Tibial nerve (tissue), 3 donors: ENCODE results near the gene TXLNG.

ENCODE experiments used
- POLR2A ChIP-seq, 2 donors: fragments of 450-650 bp; IDR thresholded peaks; one replicate each; pipeline ENCODE4 v1.6.1; 2017; ENCODE audit warnings: antibody characterized with exemption in 2 of 2, mild to moderate bottlenecking in 2 of 2, moderate library complexity in 2 of 2
- TF ChIP-seq, protein P1 (sequence below), 5 experiments: fragments of 200-600 bp in 3 of 5; fragments of 450-650 bp in 2 of 5; sonication (generic) in 3 of 5; IDR thresholded peaks; one replicate each; pipeline ENCODE4 v1.5.1; 2016 to 2019; ENCODE audit warnings: antibody characterized with exemption in 5 of 5, mild to moderate bottlenecking in 3 of 5, moderate library complexity in 2 of 5

DNA sequence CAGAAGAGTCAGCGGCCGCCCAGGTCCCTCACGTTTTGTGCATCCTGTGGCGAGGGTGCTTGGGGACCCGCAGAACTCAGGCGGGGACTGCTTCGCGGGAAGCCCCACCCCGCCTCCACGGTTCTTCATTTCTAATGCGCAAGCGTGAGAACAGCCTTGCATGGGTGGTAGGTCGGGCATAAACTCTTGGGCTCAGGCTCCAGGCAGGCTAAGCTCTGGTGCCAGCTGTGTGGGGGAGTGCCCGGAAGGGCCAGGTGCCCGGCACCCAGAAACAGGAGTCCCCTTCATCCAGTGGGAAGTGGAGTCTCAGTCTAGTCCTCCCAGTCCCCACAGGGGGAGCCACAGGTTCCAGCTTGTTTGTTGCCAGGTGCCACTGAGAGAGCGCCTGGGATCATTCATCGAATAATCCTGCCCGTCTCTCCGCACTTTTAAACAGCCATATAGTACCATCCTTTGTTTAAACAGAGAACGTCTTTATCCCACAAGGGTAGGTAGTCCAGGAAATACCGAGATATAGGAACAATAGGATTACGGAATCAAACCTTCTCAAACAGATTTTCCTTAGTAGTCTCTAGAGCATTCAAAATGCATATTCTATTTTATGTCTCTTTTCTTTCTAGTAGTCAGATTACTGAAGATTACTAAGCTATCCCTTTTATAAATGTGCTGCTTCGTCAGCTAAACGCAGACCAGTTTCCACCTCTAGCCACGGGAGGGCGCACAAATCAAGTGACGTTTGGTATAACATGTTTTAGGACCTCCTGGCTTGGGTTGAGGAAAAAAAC, 96.6 kb downstream of the TXLNG start:
- TF ChIP-seq, protein P1, sequence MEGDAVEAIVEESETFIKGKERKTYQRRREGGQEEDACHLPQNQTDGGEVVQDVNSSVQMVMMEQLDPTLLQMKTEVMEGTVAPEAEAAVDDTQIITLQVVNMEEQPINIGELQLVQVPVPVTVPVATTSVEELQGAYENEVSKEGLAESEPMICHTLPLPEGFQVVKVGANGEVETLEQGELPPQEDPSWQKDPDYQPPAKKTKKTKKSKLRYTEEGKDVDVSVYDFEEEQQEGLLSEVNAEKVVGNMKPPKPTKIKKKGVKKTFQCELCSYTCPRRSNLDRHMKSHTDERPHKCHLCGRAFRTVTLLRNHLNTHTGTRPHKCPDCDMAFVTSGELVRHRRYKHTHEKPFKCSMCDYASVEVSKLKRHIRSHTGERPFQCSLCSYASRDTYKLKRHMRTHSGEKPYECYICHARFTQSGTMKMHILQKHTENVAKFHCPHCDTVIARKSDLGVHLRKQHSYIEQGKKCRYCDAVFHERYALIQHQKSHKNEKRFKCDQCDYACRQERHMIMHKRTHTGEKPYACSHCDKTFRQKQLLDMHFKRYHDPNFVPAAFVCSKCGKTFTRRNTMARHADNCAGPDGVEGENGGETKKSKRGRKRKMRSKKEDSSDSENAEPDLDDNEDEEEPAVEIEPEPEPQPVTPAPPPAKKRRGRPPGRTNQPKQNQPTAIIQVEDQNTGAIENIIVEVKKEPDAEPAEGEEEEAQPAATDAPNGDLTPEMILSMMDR (IDR thresholded peaks at IDR 0.05) = peak; percentile 42 to 60 (median 52)
- TF ChIP-seq POLR2A (IDR thresholded peaks at IDR 0.05) = no peak
